ENCODE measurements around the gene FOXM1.
A peak's percentile ranks its signal among the peaks of the same experiment; 100 is the strongest.

FOXM1 gene

GRCh38 chr12:2841056-2841650, 35.8 kb downstream of the FOXM1 start:
- no peak overlapping the region for H3K4me3 ChIP-seq (ENCODE audit: low read length)
- TF ChIP-seq CTCF (IDR thresholded peaks at IDR 0.05; ENCODE audit: insufficient read depth, low read depth, low read length, missing control alignments): no peak
- no peak for DNase-seq (ENCODE audit: low read depth)

GRCh38 chr12:2836574-2836973, 40.4 kb downstream of the FOXM1 start:
- no peak overlapping the region for H3K4me3 ChIP-seq (ENCODE audit: low read length)
- TF ChIP-seq CTCF (IDR thresholded peaks at IDR 0.05; ENCODE audit: insufficient read depth, low read depth, low read length, missing control alignments): no peak
- no peak for DNase-seq (ENCODE audit: low read depth)

GRCh38 chr12:2835691-2836403, 41.1 kb downstream of the FOXM1 start:
- TF ChIP-seq CTCF (IDR thresholded peaks at IDR 0.05; ENCODE audit: insufficient read depth, low read depth, low read length, missing control alignments): no peak
- no peak for DNase-seq (ENCODE audit: low read depth)

GRCh38 chr12:2834581-2835491, 42.1 kb downstream of the FOXM1 start, which contains the start of gene NRIP2:
NRIP2 (minus strand) TSS chr12:2835035; CDS start chr12:2834983, 52 bp downstream.
- TF ChIP-seq CTCF (IDR thresholded peaks at IDR 0.05; ENCODE audit: insufficient read depth, low read depth, low read length, missing control alignments): no peak
- no peak within 1 kb of the TSS for H3K4me3 ChIP-seq (ENCODE audit: low read length)
- no peak for DNase-seq (ENCODE audit: low read depth)

More at GRCh38 chr12:2835691-2836403, 41.1 kb downstream of the FOXM1 start:
- no peak overlapping the region for H3K4me3 ChIP-seq (ENCODE audit: low read length)

- no peak for TF ChIP-seq CTCF (IDR thresholded peaks at IDR 0.05; ENCODE audit: insufficient read depth, low read depth, low read length, missing control alignments)
- no peak overlapping the region for H3K4me3 ChIP-seq (ENCODE audit: low read length)
- DNase-seq (ENCODE audit: low read depth): no peak
Measured at GRCh38 chr12:2833810-2834209, 43.2 kb downstream of the FOXM1 start.

- DNase-seq (ENCODE audit: low read depth): peak; percentile 58
- H3K4me3 ChIP-seq (ENCODE audit: low read length): no peak overlapping the region
- no peak for TF ChIP-seq CTCF (IDR thresholded peaks at IDR 0.05; ENCODE audit: insufficient read depth, low read depth, low read length, missing control alignments)
Measured at GRCh38 chr12:2833327-2833726, 43.6 kb downstream of the FOXM1 start.

Measured in epithelial cell of esophagus (primary cell).